GM23338 (cell line): ENCODE measurements around the gene COX10. TPM values are rescaled to one million over a fixed set of nuclear protein-coding genes. Genes with fewer than 3 reads are reported as not detected.

Experiments used
- ATAC-seq: fragments of 200-7000 bp; cut with Tn5 transposase; 3 replicates; pipeline ENCODE4 v1.9.1; 2020
- DNase-seq: peaks from one replicate; pipeline ENCODE4 v3.0.0-alpha.2; 2015; ENCODE audit warnings: low spot score
- H2AFZ ChIP-seq: fragments of 200-600 bp; sonication (generic); 2 replicates; pipeline ENCODE4 v1.8.0; 2016; ENCODE audit warnings: antibody characterized with exemption, mild to moderate bottlenecking, moderate library complexity
- H3F3A ChIP-seq: fragments of 200-600 bp; sonication (generic); replicated peaks from 2 replicates; pipeline ENCODE4 v1.8.0; 2017; ENCODE audit warnings: antibody characterized with exemption, mixed run types, low read depth
- H3K27ac ChIP-seq: fragments of 200-600 bp; sonication (generic); 2 replicates; pipeline ENCODE4 v1.6.1; 2016; ENCODE audit warnings: low read depth
- H3K27me3 ChIP-seq: fragments of 200-600 bp; sonication (generic); 2 replicates; pipeline ENCODE4 v1.8.0; 2016; ENCODE audit warnings: mild to moderate bottlenecking, mixed run types, moderate library complexity; ENCODE audit not compliant: insufficient read depth
- H3K36me3 ChIP-seq: fragments of 200-600 bp; sonication (generic); 2 replicates; pipeline ENCODE4 v1.8.0; 2016; ENCODE audit warnings: mild to moderate bottlenecking; ENCODE audit not compliant: insufficient read depth
- H3K4me1 ChIP-seq: fragments of 200-600 bp; sonication (generic); 2 replicates; pipeline ENCODE4 v1.8.0; 2016; ENCODE audit warnings: mild to moderate bottlenecking, moderate library complexity; ENCODE audit not compliant: insufficient read depth
- H3K4me2 ChIP-seq: fragments of 200-600 bp; sonication (generic); 2 replicates; pipeline ENCODE4 v1.7.1; 2017; ENCODE audit warnings: mixed run types
- H3K4me3 ChIP-seq: fragments of 200-600 bp; sonication (generic); 2 replicates; pipeline ENCODE4 v1.6.1; 2016; ENCODE audit warnings: mixed run types
- H3K79me2 ChIP-seq: fragments of 200-600 bp; sonication (generic); replicated peaks from 2 replicates; pipeline ENCODE4 v1.8.0; 2017; ENCODE audit warnings: mild to moderate bottlenecking; ENCODE audit not compliant: insufficient read depth
- H3K9me2 ChIP-seq: fragments of 200-600 bp; sonication (generic); 2 replicates; pipeline ENCODE4 v1.8.0; 2017; ENCODE audit not compliant: insufficient read depth
- H4K20me1 ChIP-seq: fragments of 200-600 bp; sonication (generic); replicated peaks from 2 replicates; pipeline ENCODE4 v1.8.0; 2017; ENCODE audit warnings: mild to moderate bottlenecking; ENCODE audit not compliant: insufficient read depth
- H3K27ac Mint-ChIP-seq: 2 replicates; pipeline ENCODE4 v1.8.0; 2020; ENCODE audit warnings: inconsistent platforms, mild to moderate bottlenecking, moderate library complexity, mixed read lengths
- H3K27me3 Mint-ChIP-seq: 3 replicates; pipeline ENCODE4 v1.8.0; 2022; ENCODE audit warnings: low read depth, mild to moderate bottlenecking, moderate library complexity, mixed read lengths, inconsistent platforms; ENCODE audit not compliant: insufficient read depth, poor library complexity
- H3K36me3 Mint-ChIP-seq: 3 replicates; pipeline ENCODE4 v1.8.0; 2021; ENCODE audit warnings: low read depth, mild to moderate bottlenecking, inconsistent platforms, moderate library complexity, mixed read lengths
- H3K4me1 Mint-ChIP-seq: 3 replicates; pipeline ENCODE4 v1.8.0; 2020; ENCODE audit warnings: mild to moderate bottlenecking, inconsistent platforms, mixed read lengths
- H3K4me3 Mint-ChIP-seq: 3 replicates; pipeline ENCODE4 v1.8.0; 2021; ENCODE audit warnings: moderate library complexity, mild to moderate bottlenecking, inconsistent platforms, mixed read lengths
- H3K9me3 Mint-ChIP-seq: 3 replicates; pipeline ENCODE4 v1.8.0; 2020; ENCODE audit warnings: moderate library complexity, mild to moderate bottlenecking, inconsistent platforms, mixed read lengths
- EZH2 ChIP-seq: fragments of 200-600 bp; sonication (generic); IDR thresholded peaks from one replicate; pipeline ENCODE4 v1.8.0; 2017; ENCODE audit warnings: antibody characterized with exemption, mild to moderate bottlenecking, low read depth; ENCODE audit not compliant: unreplicated experiment
- EZH2phosphoT487 ChIP-seq: fragments of 200-600 bp; sonication (generic); IDR thresholded peaks from one replicate; pipeline ENCODE4 v1.8.1; 2018; ENCODE audit warnings: antibody characterized with exemption; ENCODE audit not compliant: unreplicated experiment
- JUNB ChIP-seq: IDR thresholded peaks from one replicate; pipeline ENCODE4 v1.6.1; 2016; ENCODE audit warnings: antibody characterized with exemption; ENCODE audit not compliant: unreplicated experiment
- NANOG ChIP-seq: IDR thresholded peaks from 2 replicates; pipeline ENCODE4 v1.6.1; 2016; ENCODE audit warnings: antibody characterized with exemption, borderline replicate concordance
- POLR2AphosphoS5 ChIP-seq: IDR thresholded peaks from 2 replicates; pipeline ENCODE4 v1.6.1; 2016; ENCODE audit warnings: antibody characterized with exemption, low read depth
- STAT1 ChIP-seq: IDR thresholded peaks from one replicate; pipeline ENCODE4 v1.6.1; 2016; ENCODE audit warnings: antibody characterized with exemption; ENCODE audit not compliant: unreplicated experiment
- ZNF114 ChIP-seq: fragments of 250-450 bp; sonication (Bioruptor Pico); IDR thresholded peaks from 2 replicates; pipeline ENCODE4 v1.5.0; 2020; ENCODE audit warnings: mild to moderate bottlenecking, moderate library complexity
- ZNF331 ChIP-seq: fragments of 250-450 bp; sonication (Bioruptor Pico); IDR thresholded peaks from 2 replicates; pipeline ENCODE4 v1.5.0; 2020; ENCODE audit warnings: low read depth, mild to moderate bottlenecking, moderate library complexity
- polyA plus RNA-seq: library from polyadenylated mRNA; unstranded; fragments of >200 nt; fragmentation: Nextera tagmentation; extraction: Ambion mirVana; gene quantifications from 2 replicates; pipeline ENCODE4 v1.2.1, GENCODE V29; 2016
- total RNA-seq: library from RNA; depleted of rRNA; stranded (reverse); fragments of >200 nt; shearing (Covaris generic); gene quantifications from 2 replicates; pipeline ENCODE4 v1.2.3, GENCODE V29; 2014
- TF ChIP-seq, protein P1 (sequence below): IDR thresholded peaks from one replicate; pipeline ENCODE4 v1.6.1; 2018; ENCODE audit warnings: antibody characterized with exemption; ENCODE audit not compliant: unreplicated experiment
- TF ChIP-seq, protein P2 (sequence below), 2 experiments: fragments of 200-600 bp in 1 of 2; sonication (generic) in 1 of 2; conservative IDR thresholded peaks; 2 replicates each; pipeline versions ENCODE4 v1.5.1 to v1.6.1; 2016 to 2017; ENCODE audit warnings: antibody characterized with exemption in 2 of 2, low read depth in 2 of 2, mild to moderate bottlenecking in 2 of 2, moderate library complexity in 1 of 2
- TF ChIP-seq, protein P3 (sequence below): fragments of 250-450 bp; sonication (Bioruptor Pico); IDR thresholded peaks from 2 replicates; pipeline ENCODE4 v1.5.0; 2020; ENCODE audit warnings: mild to moderate bottlenecking, moderate library complexity
- TF ChIP-seq, protein P4 (sequence below): IDR thresholded peaks from 2 replicates; pipeline ENCODE4 v1.6.1; 2016; ENCODE audit warnings: antibody characterized with exemption

The COX10 gene
- total and polyA plus RNA-seq, 2 experiments from 2014 or later = 25.7 to 46.6 TPM

DNA sequence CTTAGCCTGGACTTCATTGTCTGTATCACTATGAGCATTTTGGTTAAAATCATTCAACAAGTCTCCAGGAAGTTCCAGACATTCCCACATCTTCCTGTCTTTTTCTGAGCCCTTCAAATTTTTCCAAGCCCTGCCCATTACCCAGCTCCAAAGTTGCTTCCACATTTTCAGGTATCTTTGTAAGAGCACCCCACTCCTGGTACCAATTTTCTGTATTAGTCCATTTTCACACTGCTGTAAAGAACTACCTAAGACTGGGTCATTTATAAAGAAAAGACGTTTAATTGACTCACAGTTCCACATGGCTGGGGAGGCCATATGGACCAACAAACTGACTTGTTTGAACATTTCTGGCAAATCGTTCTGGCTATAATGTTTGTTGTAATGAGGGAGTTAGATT, 100.0 kb downstream of the COX10 start:
- Mint-ChIP-seq H3K36me3 (peaks cover 37% of the 10 kb centered on the region), H3K27ac (no peak overlapping the region), H3K4me3 (no peak overlapping the region), H3K4me1 (peaks cover 4% of the 10 kb centered on the region; the same call in 2 of the 3 replicates), H3K27me3 (peaks cover 3% of the 10 kb centered on the region), H3K9me3 (peaks cover 27% of the 10 kb centered on the region)
- Histone ChIP-seq H3K4me3 (no peak overlapping the region), H3K36me3 (no peaks in the 10 kb centered on the region), H3K79me2 (0 out of 2 replicates have a peak, but pooled peaks cover 2% of the 10 kb centered on the region), H3K9me2 (no peaks in the 10 kb centered on the region), H2AFZ (no peak overlapping the region), H3F3A (no peaks in the 10 kb centered on the region; the same call in 1 of the 2 replicates), H3K27ac (no peak overlapping the region), H3K27me3 (no peaks in the 10 kb centered on the region), H3K4me2 (no peak overlapping the region), H3K4me1 (peaks cover 4% of the 10 kb centered on the region; the same call in 1 of the 2 replicates), H4K20me1 (no peaks in the 10 kb centered on the region; the same call in 1 of the 2 replicates)
- DNase-seq = no peak
- TF ChIP-seq STAT1 (no peak), NANOG (no peak), EZH2phosphoT487 (no peak), EZH2 (no peak), ZNF114 (CRISPR knock-in tag) (no peak), JUNB (no peak), ZNF331 (CRISPR knock-in tag) (no peak), POLR2AphosphoS5 (no peak)
- TF ChIP-seq, protein P1, sequence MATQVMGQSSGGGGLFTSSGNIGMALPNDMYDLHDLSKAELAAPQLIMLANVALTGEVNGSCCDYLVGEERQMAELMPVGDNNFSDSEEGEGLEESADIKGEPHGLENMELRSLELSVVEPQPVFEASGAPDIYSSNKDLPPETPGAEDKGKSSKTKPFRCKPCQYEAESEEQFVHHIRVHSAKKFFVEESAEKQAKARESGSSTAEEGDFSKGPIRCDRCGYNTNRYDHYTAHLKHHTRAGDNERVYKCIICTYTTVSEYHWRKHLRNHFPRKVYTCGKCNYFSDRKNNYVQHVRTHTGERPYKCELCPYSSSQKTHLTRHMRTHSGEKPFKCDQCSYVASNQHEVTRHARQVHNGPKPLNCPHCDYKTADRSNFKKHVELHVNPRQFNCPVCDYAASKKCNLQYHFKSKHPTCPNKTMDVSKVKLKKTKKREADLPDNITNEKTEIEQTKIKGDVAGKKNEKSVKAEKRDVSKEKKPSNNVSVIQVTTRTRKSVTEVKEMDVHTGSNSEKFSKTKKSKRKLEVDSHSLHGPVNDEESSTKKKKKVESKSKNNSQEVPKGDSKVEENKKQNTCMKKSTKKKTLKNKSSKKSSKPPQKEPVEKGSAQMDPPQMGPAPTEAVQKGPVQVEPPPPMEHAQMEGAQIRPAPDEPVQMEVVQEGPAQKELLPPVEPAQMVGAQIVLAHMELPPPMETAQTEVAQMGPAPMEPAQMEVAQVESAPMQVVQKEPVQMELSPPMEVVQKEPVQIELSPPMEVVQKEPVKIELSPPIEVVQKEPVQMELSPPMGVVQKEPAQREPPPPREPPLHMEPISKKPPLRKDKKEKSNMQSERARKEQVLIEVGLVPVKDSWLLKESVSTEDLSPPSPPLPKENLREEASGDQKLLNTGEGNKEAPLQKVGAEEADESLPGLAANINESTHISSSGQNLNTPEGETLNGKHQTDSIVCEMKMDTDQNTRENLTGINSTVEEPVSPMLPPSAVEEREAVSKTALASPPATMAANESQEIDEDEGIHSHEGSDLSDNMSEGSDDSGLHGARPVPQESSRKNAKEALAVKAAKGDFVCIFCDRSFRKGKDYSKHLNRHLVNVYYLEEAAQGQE = no peak
- TF ChIP-seq, protein P2, sequence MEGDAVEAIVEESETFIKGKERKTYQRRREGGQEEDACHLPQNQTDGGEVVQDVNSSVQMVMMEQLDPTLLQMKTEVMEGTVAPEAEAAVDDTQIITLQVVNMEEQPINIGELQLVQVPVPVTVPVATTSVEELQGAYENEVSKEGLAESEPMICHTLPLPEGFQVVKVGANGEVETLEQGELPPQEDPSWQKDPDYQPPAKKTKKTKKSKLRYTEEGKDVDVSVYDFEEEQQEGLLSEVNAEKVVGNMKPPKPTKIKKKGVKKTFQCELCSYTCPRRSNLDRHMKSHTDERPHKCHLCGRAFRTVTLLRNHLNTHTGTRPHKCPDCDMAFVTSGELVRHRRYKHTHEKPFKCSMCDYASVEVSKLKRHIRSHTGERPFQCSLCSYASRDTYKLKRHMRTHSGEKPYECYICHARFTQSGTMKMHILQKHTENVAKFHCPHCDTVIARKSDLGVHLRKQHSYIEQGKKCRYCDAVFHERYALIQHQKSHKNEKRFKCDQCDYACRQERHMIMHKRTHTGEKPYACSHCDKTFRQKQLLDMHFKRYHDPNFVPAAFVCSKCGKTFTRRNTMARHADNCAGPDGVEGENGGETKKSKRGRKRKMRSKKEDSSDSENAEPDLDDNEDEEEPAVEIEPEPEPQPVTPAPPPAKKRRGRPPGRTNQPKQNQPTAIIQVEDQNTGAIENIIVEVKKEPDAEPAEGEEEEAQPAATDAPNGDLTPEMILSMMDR (conservative IDR thresholded peaks at IDR 0.05; ENCODE audit: low read depth in 2 of 2) = no peak
- TF ChIP-seq, protein P3, sequence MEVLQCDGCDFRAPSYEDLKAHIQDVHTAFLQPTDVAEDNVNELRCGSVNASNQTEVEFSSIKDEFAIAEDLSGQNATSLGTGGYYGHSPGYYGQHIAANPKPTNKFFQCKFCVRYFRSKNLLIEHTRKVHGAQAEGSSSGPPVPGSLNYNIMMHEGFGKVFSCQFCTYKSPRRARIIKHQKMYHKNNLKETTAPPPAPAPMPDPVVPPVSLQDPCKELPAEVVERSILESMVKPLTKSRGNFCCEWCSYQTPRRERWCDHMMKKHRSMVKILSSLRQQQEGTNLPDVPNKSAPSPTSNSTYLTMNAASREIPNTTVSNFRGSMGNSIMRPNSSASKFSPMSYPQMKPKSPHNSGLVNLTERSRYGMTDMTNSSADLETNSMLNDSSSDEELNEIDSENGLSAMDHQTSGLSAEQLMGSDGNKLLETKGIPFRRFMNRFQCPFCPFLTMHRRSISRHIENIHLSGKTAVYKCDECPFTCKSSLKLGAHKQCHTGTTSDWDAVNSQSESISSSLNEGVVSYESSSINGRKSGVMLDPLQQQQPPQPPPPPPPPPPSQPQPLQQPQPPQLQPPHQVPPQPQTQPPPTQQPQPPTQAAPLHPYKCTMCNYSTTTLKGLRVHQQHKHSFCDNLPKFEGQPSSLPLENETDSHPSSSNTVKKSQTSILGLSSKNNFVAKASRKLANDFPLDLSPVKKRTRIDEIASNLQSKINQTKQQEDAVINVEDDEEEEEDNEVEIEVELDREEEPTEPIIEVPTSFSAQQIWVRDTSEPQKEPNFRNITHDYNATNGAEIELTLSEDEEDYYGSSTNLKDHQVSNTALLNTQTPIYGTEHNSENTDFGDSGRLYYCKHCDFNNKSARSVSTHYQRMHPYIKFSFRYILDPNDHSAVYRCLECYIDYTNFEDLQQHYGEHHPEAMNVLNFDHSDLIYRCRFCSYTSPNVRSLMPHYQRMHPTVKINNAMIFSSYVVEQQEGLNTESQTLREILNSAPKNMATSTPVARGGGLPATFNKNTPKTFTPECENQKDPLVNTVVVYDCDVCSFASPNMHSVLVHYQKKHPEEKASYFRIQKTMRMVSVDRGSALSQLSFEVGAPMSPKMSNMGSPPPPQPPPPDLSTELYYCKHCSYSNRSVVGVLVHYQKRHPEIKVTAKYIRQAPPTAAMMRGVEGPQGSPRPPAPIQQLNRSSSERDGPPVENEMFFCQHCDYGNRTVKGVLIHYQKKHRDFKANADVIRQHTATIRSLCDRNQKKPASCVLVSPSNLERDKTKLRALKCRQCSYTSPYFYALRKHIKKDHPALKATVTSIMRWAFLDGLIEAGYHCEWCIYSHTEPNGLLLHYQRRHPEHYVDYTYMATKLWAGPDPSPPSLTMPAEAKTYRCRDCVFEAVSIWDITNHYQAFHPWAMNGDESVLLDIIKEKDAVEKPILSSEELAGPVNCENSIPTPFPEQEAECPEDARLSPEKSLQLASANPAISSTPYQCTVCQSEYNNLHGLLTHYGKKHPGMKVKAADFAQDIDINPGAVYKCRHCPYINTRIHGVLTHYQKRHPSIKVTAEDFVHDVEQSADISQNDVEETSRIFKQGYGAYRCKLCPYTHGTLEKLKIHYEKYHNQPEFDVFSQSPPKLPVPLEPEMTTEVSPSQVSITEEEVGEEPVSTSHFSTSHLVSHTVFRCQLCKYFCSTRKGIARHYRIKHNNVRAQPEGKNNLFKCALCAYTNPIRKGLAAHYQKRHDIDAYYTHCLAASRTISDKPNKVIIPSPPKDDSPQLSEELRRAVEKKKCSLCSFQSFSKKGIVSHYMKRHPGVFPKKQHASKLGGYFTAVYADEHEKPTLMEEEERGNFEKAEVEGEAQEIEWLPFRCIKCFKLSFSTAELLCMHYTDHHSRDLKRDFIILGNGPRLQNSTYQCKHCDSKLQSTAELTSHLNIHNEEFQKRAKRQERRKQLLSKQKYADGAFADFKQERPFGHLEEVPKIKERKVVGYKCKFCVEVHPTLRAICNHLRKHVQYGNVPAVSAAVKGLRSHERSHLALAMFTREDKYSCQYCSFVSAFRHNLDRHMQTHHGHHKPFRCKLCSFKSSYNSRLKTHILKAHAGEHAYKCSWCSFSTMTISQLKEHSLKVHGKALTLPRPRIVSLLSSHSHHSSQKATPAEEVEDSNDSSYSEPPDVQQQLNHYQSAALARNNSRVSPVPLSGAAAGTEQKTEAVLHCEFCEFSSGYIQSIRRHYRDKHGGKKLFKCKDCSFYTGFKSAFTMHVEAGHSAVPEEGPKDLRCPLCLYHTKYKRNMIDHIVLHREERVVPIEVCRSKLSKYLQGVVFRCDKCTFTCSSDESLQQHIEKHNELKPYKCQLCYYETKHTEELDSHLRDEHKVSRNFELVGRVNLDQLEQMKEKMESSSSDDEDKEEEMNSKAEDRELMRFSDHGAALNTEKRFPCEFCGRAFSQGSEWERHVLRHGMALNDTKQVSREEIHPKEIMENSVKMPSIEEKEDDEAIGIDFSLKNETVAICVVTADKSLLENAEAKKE = no peak
- TF ChIP-seq, protein P4, sequence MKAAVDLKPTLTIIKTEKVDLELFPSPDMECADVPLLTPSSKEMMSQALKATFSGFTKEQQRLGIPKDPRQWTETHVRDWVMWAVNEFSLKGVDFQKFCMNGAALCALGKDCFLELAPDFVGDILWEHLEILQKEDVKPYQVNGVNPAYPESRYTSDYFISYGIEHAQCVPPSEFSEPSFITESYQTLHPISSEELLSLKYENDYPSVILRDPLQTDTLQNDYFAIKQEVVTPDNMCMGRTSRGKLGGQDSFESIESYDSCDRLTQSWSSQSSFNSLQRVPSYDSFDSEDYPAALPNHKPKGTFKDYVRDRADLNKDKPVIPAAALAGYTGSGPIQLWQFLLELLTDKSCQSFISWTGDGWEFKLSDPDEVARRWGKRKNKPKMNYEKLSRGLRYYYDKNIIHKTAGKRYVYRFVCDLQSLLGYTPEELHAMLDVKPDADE = no peak
- ATAC-seq = no peak
